Measurements from ENCODE around the gene ZNF445.

The ZNF445 gene

GRCh38 chr3:44396200-44397171 lies 81.0 kb downstream of the ZNF445 start:
- DNase-seq: no peak

GRCh38 chr3:44395714-44396113 lies 81.8 kb downstream of the ZNF445 start:
- no peak for DNase-seq

- no peak for DNase-seq
Measured at GRCh38 chr3:44392489-44392888, 85.0 kb downstream of the ZNF445 start.

GRCh38 chr3:44387404-44387803 lies 90.1 kb downstream of the ZNF445 start:
- no peak for DNase-seq

Data from NCI-H526 (cell line).